Measurements from ENCODE around the gene SPSB1.
"Not testable (repeated sequence)": the region's sequence is repeated elsewhere in the genome, so short reads cannot be mapped to it uniquely, and the experiment has no call there.

The SPSB1 gene

DNA sequence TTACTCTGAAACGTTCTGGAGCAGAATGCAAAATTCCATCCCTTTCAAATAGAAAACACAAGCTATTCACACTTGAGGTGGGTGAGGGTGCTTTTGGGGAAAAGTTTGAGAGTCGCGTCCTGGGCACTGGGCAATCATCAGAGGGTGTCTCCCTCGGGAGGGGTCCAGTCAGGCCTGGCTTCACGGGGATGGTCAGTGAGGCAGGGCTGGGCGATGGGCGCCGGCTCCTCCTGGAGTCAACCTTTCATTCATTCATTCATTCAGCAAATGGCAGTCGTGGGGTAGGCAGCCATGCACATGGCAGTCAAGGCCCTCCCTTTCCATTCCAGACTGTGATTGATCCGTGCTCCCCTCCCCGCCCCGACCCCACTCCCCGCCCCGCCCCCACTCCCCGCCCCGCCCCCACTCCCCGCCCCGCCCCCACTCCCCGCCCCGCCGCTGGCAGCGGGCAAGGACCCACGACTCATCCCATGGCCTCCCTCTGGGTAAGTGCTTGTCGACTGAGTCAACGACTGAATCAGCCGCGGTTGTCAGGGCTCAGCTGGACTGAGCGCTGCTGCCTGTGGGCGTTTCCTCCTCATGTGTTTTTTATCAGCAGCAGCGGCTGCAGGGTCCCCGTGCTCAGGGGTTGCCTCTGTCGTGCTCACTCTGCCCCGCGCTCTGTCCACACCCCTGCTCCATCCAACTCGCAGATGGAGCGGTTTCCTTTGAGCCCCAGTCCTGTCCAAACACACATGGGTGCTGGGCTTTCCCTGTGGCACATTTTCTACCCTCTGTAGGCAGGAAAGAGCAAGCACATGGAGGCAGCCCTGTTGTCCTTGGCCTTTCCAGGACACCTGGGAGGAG lies 12.5 kb upstream of the SPSB1 start:
- no peak for DNase-seq

DNA sequence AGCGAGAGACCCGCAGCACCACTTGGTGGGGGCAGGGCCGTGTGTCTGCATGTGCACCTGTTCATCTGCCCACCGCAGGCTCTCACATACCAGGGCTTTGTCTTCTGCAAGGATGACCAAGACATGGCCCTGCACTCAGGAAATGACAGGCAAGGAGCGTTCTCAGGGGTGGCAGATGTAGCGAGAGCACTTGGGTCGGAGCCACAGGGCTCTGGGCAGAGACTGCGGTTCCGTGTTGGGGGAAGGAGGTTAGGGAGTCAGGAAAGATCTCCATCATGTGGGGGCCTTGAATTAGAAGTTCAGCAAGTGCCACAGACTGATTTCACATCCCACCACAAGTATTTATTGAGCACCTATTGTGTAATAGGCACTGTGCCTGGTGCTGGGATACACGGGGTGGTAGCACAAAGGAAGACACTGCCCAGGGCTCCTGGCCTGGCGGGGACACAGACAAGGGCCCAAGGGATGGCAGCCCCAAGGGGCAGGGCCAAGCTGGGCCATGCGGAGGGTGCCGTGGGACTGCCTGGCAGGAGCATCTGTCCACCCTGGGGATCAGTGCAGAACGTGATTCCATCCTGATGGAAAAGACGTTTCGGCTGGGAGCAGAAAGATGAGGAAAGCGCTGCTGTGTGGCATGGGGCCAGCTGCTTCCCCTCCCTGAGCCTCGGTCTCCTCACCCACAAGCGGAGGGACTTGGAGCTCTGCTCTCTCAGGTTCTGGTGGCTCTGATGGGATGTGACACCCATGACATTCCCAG lies 11.4 kb upstream of the SPSB1 start:
- DNase-seq, result no peak

DNA sequence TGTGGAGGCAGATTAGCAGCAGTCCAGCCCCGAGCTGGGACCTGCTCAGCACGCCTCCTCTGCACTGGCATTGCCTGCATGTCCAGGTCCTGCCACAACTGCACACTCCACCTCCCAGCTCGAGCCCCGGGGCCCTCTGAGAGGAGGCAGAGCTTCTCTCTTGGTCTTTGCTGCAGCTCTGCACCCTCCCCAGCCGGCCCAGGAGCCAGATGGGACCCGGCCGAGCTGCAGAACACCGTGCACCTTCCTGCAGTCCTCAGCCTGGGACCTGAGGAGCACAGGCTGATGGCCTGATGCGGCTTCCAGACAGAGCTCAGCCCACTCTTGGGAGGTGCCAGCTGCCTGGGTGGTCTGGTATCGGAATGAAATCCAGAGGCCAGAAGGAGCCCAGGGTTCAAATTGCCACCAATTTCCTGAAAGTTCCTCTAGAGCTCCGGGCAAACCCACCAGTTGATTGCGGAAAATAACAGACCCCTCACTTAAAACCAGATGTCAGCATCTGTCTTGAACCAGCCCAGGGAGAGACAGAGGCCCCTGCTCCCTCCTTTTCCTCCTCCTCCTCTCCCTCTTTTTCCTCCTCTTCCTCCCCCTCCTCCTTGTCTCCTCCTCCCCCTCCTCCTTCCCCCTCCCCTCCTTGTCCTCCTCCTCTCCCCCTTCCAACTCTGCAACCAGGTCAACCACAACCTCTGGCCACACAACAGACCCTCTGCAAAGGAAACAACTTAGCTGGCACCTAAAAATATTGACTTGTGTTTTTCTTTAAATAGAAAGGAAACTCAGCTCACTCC lies 10.6 kb upstream of the SPSB1 start:
- no peak for DNase-seq

DNA sequence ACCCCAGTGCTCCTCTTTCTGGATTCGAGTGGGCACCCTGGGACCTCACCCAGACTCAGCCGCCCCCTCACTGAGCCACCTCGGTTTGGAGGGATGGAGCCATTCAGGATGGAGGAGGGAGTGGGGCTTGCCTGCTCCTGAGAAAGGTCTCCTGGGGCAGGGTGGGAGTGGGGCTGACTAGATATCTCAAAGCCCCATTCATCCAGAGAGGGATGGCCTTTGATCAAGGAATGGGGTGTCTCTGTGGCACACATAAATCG lies 10.1 kb upstream of the SPSB1 start:
- no peak for DNase-seq

DNA sequence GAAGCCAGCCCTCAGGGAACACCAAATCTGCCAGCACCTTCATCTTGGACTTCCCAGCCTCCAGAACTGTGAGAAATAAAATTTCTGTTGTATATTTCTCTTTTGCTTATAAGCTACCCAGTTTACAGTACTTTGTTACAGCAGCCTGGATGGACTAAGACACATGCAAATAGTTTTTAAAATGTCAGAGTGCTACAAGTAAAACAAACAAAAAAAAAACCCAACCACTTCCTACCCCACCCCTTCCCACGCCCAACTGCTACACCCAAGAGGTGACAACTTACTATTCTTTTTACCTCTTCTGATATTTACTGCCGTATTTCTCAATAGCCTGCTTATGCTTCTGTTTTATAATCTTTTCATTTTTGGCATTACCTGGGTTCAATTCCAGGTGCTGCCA lies 8.6 kb upstream of the SPSB1 start:
- no peak for DNase-seq

DNA sequence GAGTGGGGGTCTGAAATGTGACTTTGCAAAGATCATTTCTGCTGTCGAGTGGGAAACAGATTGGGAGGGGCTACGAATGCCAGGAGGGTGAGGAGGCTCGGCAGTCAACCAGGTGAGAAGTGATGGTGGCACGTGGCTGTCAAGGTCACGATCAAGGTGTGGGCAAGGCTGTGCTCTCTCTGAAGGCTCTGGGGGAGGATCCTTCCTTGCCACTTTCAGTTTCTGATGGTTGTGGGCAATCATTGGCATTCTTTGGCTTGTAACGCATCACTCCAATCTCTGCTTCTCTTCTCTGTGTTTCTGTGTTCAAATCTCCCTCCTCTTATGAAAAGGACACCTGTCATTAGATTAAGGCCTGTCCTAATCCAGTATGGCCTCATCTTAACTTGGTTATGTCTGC lies 6.1 kb upstream of the SPSB1 start:
- no peak for DNase-seq

DNA sequence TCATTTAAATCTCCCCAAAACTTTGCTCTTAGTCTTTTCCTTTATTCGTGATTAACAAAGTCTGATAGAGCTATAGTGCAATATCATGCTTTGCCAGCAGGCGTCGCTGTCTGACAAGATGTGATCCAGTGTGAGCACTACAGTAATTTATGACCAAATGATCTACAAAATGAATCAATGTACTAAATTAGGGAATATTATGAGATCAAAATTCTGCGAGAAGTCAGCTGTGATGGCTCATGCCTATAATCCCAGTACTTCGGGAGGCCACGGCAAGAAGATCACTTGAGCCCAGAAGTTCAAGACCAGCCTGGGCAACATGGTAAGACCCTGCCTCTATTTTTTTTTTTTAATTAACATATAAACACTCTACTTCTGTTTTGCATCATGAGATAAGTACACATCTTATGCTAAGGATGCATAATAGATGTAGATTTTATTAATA lies 3.6 kb upstream of the SPSB1 start:
- no peak for DNase-seq

DNA sequence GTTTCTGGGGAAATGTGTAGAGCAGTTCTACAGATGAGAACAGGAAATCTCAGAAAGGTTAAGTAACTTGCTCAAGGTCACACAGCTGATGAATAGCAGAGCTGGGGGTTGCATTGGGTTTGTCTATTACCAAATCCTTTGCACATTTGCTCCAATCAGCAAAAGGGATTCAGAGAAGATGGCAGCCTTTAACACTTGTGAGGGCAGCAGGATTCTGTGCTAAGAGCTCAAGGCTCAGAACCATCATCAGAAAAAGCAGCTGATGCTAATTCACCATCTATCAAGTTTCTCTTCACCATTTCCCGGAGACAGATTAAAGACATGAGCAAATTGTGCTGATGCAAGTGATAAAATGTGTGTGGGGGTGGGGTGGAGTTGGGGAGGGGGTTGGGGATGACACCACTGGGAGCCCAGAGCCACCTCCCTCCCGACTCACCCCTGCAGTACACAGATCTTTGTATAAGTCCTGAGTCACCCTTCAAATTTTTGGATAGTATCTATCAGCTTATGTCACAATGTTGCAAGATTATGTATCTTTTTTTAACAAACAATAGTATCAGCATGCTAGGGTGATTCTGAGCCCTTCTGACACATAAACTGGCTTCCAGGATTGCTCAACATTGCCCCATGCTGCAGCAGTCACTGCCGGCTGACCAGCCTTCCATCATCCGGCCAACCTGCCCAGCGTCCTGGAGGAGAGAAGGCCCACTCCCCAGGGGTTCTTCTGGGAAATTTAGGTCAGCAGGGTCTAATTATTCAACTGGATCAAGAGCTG lies 2.8 kb upstream of the SPSB1 start:
- no peak for DNase-seq

DNA sequence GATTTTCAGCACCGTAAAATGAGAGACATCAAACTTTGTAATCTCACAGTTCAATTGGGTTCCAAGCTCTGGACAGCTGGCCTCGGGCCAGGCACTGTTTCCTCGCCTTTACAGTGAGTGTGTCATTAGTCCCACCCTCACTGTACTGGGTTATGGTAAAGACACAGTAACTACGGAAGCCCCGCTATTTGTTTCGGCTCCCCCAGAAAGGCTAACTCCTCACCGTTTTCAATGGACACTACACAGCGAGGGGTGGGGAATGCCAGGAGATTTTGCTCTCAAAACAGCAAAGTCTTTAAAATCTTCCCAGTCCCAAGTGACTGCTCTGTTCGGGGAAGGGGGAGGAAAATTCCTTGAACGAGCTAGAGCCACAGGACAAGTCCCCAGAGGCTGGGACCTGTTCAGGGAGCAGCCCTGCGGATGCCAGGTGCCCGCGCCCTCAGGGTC lies 757 bp upstream of the SPSB1 start:
- DNase-seq, result no peak

DNA sequence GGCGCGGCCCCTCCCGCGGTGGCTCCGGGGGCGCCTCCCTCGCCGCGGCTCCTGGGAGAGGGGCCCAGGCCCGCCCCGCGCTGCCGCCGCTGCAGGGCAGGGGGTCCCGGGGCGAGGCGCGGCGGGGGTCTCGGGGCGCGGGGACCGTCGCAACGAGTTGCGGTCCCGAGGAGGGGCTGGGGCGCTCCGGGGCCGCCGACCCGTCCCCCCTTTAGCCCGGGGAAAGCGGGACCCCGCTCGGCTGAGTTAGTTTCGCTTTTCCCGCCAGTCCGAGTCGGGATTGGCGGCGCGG lies 493 bp downstream of the SPSB1 start:
- no peak for DNase-seq

DNA sequence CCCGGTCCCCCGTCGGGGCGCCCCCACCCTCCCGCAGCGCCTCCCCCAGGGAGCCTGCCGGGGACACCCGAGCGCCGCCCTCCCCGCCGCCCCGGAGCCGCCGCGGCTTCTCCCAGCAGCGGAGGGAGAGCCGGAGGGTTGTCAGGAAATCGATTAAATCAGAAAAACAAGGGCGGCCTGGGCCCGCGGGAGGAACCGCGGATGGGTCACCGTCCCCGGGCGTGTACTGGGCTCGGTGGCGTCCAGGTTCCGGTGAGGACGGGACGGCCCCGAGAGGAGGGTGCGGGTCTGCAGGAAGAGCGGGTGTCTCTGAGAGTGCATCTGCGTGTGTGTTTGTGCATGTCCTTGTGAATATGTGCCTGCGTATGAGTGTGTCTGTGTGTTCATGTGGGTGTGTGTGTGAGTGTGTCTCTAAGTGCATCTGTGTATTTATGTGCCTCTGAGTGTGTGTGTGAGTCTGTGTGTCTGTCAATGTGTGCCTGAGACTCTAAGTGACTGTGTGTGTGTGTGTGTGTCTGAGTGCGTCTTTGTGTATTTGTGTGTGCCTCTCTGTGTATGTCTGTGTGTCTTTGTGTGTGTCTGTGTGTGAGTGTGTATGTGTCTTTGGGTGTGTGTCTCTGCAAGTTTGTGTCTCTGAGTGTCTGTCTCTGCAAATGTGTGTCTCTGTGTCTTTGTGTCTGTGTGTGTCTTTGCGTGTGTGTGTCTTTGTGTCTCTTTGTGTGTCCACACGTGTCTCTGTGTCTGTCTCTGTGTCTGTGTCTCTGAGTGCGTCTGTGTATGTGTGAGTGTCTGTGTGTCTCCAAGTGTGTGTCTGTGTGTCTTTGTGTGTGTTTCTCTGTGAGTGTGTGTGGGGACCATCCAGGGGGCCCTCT lies 1.1 kb downstream of the SPSB1 start:
- DNase-seq, result no peak

DNA sequence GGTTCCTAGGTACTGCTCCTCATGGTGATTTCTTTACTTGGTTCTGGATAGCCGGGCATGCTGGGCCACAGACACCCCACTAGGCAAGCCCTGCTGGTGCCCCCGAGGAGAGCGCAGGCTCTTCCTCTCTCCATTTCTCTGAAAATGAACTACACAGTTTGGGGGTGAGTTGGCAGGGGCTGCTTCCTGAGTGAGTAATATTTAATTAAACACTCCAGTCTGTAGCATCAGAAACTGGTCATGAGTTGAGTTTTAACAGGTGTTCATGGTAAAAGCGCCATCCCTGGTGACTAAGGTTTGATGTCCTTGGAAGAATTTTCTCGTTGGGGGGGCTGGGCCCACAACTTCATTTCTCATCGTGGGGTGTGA lies 1.7 kb downstream of the SPSB1 start:
- DNase-seq, result no peak

DNA sequence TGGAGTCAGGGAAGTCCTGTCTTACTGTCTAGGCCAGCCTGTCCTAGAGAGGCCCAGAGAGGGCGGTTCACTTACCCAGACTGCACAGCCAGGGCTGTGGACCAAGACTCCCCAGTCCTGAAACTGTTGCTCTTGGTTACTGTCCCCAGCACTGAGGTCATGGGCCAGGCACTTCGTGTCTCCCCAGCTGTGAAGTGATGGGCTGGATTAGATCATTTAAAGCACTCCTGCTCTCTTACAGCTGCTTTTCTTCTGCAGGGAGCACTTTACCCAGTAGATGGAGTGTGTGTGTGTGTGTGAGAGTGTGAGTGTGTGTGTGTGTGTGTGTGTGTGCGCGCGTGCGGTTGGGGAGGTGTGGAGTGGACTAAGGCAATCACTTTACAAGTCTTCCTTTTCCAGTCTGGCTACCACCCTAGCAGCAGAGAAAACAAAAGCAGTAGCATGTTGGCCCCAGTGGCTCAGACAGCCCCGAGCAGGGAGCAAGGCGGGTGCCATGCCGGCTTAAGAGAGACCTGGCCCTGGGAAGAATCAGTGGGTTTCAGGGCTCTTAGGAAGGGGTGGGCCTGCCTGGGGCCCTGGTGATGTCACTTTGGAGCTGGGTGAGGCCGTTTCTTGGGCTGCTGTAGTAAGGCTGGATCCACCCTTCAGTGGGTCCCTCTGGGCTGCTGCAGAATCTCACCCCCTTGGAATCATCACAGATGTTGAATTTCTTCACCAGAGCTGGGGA lies 2.4 kb downstream of the SPSB1 start:
- DNase-seq, result no peak

DNA sequence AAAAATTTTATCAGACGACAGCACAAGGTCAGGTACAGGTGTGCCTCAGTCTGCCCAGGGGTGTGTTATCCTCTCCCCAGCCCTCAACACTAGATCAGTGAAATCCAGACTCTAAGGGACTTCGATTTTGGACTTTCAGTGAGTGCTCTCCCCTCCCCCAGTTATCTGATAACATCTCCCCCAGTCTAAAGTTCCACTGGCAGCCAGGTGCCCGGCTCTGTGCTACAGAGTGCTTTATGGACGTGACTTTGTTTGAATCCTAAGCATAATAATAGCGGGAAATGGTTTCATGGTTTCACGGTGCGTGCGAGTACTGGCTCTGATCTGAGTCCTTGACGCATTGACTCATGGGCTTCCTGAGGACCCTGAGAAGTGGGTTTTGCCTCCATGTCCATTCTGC lies 3.2 kb downstream of the SPSB1 start:
- DNase-seq, result no peak

DNA sequence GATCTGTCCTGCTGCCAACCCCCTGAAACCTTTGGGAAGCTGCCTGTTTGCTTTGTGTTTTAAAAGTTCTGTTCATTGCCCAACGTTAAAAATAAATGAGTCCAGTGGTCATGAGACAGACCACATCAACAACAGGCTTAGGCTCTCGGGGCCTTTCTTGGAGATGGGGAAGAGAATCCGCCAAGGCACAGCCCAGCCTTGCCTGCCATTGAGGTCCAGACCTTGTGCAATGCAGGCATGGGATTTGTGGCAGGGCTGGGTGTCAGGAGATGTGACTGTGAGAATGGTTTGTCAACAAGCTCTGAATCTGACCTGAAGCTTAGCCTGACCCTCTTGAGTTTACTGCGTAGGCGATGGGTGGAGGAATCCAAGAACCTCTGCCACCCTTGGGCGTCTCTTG lies 4.2 kb downstream of the SPSB1 start:
- no peak for DNase-seq

DNA sequence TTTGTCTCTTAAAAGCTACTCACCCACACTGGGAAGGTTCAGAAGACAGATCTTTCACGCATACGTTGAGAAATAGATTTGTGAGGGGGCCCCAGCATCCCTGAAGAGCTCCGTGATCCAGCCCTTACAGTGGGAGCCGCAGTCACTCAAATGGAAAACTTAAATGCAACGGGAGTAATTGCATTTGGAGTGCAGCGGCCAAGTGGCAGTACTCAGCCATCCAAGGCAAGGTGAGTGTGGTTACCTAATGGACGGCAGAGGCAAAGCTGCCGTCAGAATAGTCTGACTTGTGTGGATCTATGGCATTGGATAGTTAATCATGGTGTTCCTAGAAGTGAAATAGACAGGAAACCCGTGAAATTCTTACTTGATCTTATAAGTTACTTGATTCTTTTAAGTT lies 5.1 kb downstream of the SPSB1 start:
- no peak for DNase-seq

DNA sequence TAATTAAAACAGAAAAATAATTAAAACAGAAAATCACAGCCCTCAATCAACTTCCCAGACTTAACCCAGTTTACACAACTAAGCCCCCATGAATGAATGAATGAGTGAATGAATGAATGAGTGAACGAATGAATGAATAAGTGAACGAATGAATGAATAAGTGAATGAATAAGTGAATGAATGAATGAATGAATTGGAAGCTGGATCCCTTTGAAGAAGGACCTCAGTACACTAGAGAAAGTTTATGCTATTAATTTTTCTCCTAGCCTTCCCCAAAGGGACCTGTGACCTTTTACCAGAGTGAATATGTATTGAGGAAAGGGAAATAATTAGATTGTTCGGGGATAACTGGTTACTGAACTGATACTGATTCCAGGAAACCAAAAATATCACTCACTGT lies 5.6 kb downstream of the SPSB1 start:
- DNase-seq, result no peak

DNA sequence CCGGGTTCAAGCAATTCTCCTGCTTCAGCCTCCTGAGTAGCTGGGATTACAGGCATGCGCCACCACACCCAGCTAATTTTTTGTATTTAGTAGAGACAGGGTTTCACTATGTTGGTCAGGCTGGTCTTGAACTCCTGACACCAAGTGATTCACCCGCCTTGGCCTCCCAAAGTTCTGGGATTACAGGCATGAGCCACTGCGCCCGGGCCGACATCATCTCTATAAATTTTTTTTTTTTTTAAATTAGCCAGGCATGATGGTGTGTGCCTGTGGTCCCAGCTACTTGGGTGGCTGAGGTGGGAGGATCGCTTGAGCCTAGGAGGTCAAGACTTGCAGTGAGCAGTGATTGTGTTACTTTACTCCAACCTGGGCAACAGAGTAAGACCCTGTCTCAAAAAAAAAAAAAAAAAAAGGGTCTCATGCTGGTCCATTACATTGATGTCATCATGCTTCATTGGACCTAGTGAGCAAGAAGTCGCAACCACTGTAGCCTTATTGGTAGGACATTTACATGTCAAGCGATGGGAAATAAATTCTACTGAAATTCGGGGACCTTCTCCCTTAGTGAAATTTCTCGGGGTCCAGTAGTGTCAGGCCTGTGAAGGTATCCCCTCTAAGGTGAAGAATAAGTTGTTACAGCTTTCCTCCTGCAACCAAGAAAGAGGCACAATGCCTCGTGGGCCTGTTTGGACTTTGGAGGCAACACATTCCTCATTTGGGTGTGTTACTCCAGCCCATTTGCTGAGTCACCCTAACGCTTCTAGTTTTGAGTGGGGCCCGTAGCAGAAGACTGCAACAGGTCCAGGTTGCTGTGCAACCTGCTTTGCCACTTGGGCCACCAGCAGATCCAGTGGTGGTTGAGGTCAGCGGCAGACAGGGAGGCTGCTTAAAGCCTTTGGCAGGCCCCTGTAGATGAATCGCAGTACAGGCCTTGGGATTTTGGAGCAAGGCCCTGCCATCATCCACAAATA lies 7.2 kb downstream of the SPSB1 start:
- not testable (repeated sequence) for DNase-seq

DNA sequence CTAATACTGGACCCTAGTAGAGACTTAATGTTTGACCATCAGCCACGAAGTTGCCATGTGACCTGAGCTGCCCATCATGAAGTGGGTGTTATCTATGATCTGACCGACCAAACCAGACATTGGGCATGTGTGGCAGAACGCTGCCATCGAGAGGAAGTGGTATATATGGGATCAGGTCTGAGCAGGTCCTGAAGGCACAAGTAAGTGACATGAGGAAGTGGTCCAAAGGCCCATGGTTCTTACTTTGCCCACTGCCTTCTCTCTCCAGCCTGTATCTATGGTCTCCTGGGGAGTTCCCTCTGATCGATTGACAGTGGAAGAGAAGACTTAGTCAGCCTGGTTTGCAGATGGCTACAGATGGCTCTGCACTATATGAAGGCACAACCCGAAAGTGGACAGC lies 7.9 kb downstream of the SPSB1 start:
- no peak for DNase-seq

All from NCI-H2081 treated with DMSO at 0.1 percent for 48 hours (cell line).